ENCODE results near the gene MAP3K20.

The MAP3K20 gene

GRCh38 chr2:173050684-173051083, 25.0 kb upstream of the MAP3K20 start:
- no peak for DNase-seq (ENCODE audit: low read depth in 2 of 2)
- no peak for TF ChIP-seq CTCF (IDR thresholded peaks at IDR 0.05; ENCODE audit: low read depth, low read length)
- H3K4me3 ChIP-seq (replicated peaks in 1 of 2; ENCODE audit: low read depth in 2 of 2, low read length in 2 of 2), result no peak overlapping the region

GRCh38 chr2:173051463-173052215, 24.0 kb upstream of the MAP3K20 start:
- H3K4me3 ChIP-seq (replicated peaks in 1 of 2; ENCODE audit: low read depth in 2 of 2, low read length in 2 of 2), result no peak overlapping the region
- TF ChIP-seq CTCF (IDR thresholded peaks at IDR 0.05; ENCODE audit: low read depth, low read length), result no peak
- no peak for DNase-seq (ENCODE audit: low read depth in 2 of 2)

GRCh38 chr2:173053043-173053699, 22.5 kb upstream of the MAP3K20 start:
- no peak overlapping the region for H3K4me3 ChIP-seq (replicated peaks in 1 of 2; ENCODE audit: low read depth in 2 of 2, low read length in 2 of 2)
- DNase-seq (ENCODE audit: low read depth in 2 of 2), result peak in 1 of 2 donors; percentile 23
- TF ChIP-seq CTCF (IDR thresholded peaks at IDR 0.05; ENCODE audit: low read depth, low read length), result no peak

GRCh38 chr2:173054466-173054865, 21.2 kb upstream of the MAP3K20 start:
- no peak for DNase-seq (ENCODE audit: low read depth in 2 of 2)
- no peak overlapping the region for H3K4me3 ChIP-seq (replicated peaks in 1 of 2; ENCODE audit: low read depth in 2 of 2, low read length in 2 of 2)

GRCh38 chr2:173056705-173057364, 18.8 kb upstream of the MAP3K20 start:
- TF ChIP-seq CTCF (IDR thresholded peaks at IDR 0.05; ENCODE audit: low read depth, low read length), result no peak
- no peak for DNase-seq (ENCODE audit: low read depth in 2 of 2)
- no peak overlapping the region for H3K4me3 ChIP-seq (replicated peaks in 1 of 2; ENCODE audit: low read depth in 2 of 2, low read length in 2 of 2)

More at GRCh38 chr2:173054466-173054865, 21.2 kb upstream of the MAP3K20 start:
- no peak for TF ChIP-seq CTCF (IDR thresholded peaks at IDR 0.05; ENCODE audit: low read depth, low read length)

- DNase-seq (ENCODE audit: low read depth in 2 of 2), result peak; percentile 26 to 50
- H3K4me3 ChIP-seq (replicated peaks in 1 of 2; ENCODE audit: low read depth in 2 of 2, low read length in 2 of 2), result no peak overlapping the region
- TF ChIP-seq CTCF (IDR thresholded peaks at IDR 0.05; ENCODE audit: low read depth, low read length), result no peak
Measured at GRCh38 chr2:173058097-173058496, 17.5 kb upstream of the MAP3K20 start.

All from cardiac fibroblast (primary cell).